Lower lobe of right lung (tissue), 2 donors: ENCODE data around the gene HMCN2. TPM values are rescaled to one million over a fixed set of nuclear protein-coding genes. Genes with fewer than 3 reads are reported as not detected.

Experiments used
- ATAC-seq, 2 donors: fragments of 200-7000 bp; cut with Tn5 transposase; one replicate each; pipeline ENCODE4 v1.9.1; 2020 to 2022; ENCODE audit warnings: mild to moderate bottlenecking in 2 of 2, moderate library complexity in 2 of 2
- DNase-seq: peaks from one replicate; pipeline ENCODE4 v3.0.0-alpha.2; 2020
- H3K27ac ChIP-seq: fragments of 200-600 bp; one replicate; pipeline ENCODE4 v1.8.0; 2022
- H3K27me3 ChIP-seq: fragments of 200-600 bp; one replicate; pipeline ENCODE4 v1.8.0; 2022; ENCODE audit warnings: low read depth
- H3K36me3 ChIP-seq: fragments of 200-600 bp; one replicate; pipeline ENCODE4 v1.8.0; 2022; ENCODE audit warnings: mild to moderate bottlenecking
- H3K4me1 ChIP-seq: fragments of 200-600 bp; one replicate; pipeline ENCODE4 v1.8.0; 2022
- H3K4me3 ChIP-seq: fragments of 200-600 bp; one replicate; pipeline ENCODE4 v1.8.0; 2022; ENCODE audit warnings: mild to moderate bottlenecking
- H3K9me3 ChIP-seq: fragments of 200-600 bp; one replicate; pipeline ENCODE4 v1.8.0; 2022
- intact Hi-C: fragments of 100-400 bp; cut with DNase I; formaldehyde crosslinking; loops from one replicate; pipeline ENCODE4 v1.11.0; 2022
- total RNA-seq: library from RNA; stranded (reverse); fragmentation: NEBNext Ultra II Directional; extraction: Animal tissue kit (Norgen Biotek cat#: 25700); gene quantifications from one replicate; pipeline ENCODE4 v1.2.1, GENCODE V29; 2021
- TF ChIP-seq, protein P1 (sequence below): fragments of 200-600 bp; IDR thresholded peaks from one replicate; pipeline ENCODE4 v1.8.0; 2022; ENCODE audit warnings: antibody characterized with exemption, mild to moderate bottlenecking
- donor health status: DM: no; HTN: yes; CAD: no; lungs with severe emphysema.

Gene HMCN2
- total RNA-seq, 1 donor from 2014 or later, result 4.7 TPM

DNA sequence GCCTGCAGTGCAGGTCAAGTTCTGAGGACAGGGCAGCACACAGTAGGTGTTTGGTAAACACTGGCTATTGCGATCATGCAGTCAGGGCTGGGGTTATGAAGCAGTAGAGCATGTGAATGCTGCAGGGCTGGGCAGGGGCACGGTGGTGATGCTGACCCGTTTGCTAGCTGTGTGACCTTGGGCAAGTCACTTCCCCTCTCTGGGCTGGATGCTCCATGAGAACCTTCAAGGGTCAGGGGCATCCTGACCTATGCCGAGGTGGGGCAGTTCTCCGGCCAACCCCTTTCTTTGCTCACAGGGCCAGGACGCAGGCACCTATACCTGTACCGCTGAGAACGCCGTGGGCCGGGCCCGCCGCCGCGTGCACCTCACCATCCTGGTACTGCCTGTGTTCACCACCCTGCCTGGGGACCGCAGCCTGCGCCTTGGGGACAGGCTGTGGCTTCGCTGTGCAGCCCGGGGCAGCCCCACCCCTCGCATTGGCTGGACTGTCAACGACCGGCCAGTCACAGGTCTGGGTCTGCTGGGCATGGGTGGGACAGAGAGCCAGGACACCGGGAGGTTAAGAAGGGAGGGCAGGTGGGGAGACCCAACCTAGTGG is 140.2 kb downstream of the HMCN2 start:
- ATAC-seq (no peak), DNase-seq (no peak)
- Histone ChIP-seq H3K27me3 (no peaks in the 10 kb centered on the region), H3K36me3 (no peaks in the 10 kb centered on the region), H3K4me1 (no peaks in the 10 kb centered on the region), H3K27ac (no peak overlapping the region), H3K4me3 (no peak overlapping the region), H3K9me3 (no peaks in the 10 kb centered on the region)
- TF ChIP-seq, protein P1, sequence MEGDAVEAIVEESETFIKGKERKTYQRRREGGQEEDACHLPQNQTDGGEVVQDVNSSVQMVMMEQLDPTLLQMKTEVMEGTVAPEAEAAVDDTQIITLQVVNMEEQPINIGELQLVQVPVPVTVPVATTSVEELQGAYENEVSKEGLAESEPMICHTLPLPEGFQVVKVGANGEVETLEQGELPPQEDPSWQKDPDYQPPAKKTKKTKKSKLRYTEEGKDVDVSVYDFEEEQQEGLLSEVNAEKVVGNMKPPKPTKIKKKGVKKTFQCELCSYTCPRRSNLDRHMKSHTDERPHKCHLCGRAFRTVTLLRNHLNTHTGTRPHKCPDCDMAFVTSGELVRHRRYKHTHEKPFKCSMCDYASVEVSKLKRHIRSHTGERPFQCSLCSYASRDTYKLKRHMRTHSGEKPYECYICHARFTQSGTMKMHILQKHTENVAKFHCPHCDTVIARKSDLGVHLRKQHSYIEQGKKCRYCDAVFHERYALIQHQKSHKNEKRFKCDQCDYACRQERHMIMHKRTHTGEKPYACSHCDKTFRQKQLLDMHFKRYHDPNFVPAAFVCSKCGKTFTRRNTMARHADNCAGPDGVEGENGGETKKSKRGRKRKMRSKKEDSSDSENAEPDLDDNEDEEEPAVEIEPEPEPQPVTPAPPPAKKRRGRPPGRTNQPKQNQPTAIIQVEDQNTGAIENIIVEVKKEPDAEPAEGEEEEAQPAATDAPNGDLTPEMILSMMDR, result no peak
- intact Hi-C loops, result no loop called here

DNA sequence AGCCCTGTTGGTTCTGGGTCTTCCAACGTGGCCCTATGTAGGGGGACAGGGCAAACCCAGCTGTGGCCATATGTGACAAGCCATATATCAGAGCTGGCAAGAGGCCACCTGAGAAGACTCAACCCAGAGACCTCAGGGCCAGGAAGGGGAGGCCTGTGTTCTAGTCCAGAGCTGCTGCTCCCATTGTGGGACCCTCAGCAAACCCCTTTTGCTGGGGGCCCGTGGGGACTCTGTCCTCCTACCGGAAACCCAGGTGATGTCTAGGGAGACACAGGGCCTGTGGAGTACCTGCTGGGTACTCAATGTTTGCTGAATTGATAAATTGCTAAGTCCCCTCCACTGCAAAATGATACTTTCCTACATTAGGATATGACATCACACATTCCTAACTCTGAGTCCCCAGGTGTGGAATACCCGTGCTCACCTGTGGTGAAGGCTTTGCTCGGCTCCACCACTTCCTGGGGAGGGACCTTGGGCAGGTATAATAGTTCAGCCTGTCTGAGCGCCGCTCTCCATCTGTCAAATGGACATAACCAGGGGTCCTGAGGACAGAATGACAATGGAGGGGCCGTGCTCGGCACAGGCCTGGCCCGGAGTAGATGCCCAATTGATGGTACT is 140.8 kb downstream of the HMCN2 start:
- intact Hi-C loops, result no loop called here
- ATAC-seq, result no peak
- H3K4me3 ChIP-seq, result no peak overlapping the region
- H3K27me3 ChIP-seq, result no peaks in the 10 kb centered on the region
- H3K9me3 ChIP-seq, result no peaks in the 10 kb centered on the region
- TF ChIP-seq, protein P1, result no peak
- H3K27ac ChIP-seq, result no peak overlapping the region
- H3K36me3 ChIP-seq, result no peaks in the 10 kb centered on the region
- no peak for DNase-seq
- H3K4me1 ChIP-seq, result no peaks in the 10 kb centered on the region

DNA sequence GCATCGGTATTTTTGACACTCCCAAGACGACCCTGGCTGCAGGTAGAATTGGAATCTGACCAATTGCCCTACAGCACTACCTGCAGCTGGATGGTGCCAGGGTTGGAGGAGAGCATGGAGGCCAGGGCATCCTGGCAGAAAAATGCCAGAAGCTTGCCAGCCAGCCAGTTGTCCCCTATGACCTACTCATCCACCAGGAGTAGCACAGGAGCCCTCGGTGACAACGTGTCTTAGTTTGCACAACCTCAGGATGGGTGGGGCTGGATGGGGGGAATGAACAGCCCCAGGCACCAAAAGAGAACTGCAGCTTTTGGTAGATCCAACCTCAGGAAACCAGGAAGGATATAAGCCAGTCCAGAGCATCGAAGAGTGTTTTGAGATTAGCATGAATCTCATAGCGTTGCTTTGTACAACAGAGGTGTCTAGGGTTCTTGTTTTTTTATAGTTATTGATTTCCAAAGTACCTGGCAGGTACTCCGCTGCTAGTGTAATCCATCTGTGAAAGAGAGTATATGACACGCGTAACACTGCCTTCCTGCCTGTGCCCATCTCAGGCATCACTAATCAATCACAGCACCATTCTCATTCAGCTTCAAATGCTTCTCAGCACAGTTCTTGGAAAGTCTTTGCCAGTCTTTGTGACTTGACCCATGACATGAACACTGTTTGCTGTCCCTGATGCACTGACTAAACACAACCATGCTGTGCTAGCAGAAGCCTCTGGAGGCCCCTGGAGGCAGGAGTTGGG is 142.5 kb downstream of the HMCN2 start:
- Histone ChIP-seq H3K27ac (no peak overlapping the region), H3K4me3 (no peak overlapping the region), H3K4me1 (no peaks in the 10 kb centered on the region), H3K36me3 (no peaks in the 10 kb centered on the region), H3K27me3 (no peaks in the 10 kb centered on the region), H3K9me3 (no peaks in the 10 kb centered on the region)
- intact Hi-C loops, result no loop called here
- TF ChIP-seq, protein P1, result no peak
- ATAC-seq (no peak), DNase-seq (no peak)

DNA sequence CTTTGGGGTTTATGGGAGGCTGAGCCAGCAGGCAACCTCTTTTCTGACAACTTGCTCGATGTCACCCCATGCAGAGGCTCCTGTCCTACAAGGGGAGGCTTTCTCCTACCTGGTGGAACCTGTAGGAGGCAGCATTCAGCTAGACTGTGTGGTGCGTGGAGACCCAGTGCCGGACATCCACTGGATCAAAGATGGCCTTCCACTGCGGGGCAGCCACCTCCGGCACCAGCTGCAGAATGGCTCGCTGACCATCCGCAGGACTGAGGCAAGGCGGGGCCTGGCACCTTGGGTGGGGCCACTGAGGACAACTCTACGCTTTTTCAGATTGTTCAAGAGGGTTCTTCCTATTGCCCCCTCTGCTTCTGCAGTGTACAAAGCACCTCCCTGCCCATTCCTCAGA is 143.1 kb downstream of the HMCN2 start:
- TF ChIP-seq, protein P1, result no peak
- H3K27ac ChIP-seq, result no peak overlapping the region
- no peaks in the 10 kb centered on the region for H3K36me3 ChIP-seq
- H3K4me3 ChIP-seq, result no peak overlapping the region
- H3K27me3 ChIP-seq, result no peaks in the 10 kb centered on the region
- intact Hi-C loops, result no loop called here
- no peaks in the 10 kb centered on the region for H3K4me1 ChIP-seq
- H3K9me3 ChIP-seq, result no peaks in the 10 kb centered on the region
- no peak for DNase-seq
- ATAC-seq, result no peak

DNA sequence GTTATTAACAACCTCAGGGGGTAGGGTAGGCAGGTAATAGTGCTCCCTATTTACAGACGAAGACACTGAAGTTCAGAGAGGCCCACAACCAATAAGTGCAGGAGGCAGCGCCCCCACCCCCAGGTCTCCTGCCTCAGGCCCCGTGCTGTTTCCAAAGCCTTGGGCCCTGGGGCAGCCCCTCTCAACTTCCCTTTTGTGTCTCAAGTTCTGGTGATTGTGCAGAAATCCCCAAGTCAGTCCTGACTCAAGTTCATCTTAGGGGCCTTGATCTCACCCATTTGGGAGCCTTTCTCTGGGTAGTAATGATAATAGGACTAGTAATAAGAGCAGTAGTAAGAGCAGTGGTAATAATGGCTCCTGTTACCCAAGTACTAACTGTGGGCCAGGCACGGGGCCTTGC is 143.7 kb downstream of the HMCN2 start:
- no peaks in the 10 kb centered on the region for H3K4me1 ChIP-seq
- ATAC-seq (no peak), DNase-seq (no peak)
- no peak overlapping the region for H3K27ac ChIP-seq
- no peak overlapping the region for H3K4me3 ChIP-seq
- no peaks in the 10 kb centered on the region for H3K9me3 ChIP-seq
- H3K27me3 ChIP-seq, result no peaks in the 10 kb centered on the region
- intact Hi-C loops, result no loop called here
- TF ChIP-seq, protein P1, result no peak
- H3K36me3 ChIP-seq, result no peaks in the 10 kb centered on the region
